Measurements from ENCODE around the gene SDK1. TPM values are rescaled to one million over a fixed set of nuclear protein-coding genes. Genes with fewer than 3 reads are reported as not detected.

The SDK1 gene
- total RNA-seq, 1 donor from 2014 or later = 225 TPM

DNA sequence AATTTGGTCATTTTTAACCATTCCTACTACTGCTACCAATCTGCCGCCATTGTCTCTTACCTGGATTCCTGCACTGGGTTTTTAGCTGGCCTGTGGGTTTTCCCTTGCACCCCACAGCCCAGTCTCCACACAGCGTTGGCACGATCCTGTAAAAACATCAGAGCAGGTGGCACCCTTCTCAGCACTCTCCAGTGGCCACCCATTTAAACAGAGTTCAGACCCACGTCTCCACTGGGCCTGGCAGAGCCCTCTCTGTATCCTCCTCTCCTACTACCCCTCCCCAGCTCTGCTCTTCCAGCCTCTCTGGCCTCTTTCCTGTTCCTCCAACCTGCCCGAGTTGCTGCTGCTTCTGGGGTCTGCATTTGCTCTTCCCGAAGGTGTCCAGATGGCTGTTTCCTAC is 259.4 kb downstream of the SDK1 start:
- Mint-ChIP-seq H3K9me3 (ENCODE audit: unreplicated experiment) (peaks cover 9% of the 10 kb centered on the region), H3K4me3 (ENCODE audit: unreplicated experiment) (peak overlapping the region; percentile 70), H3K27ac (ENCODE audit: unreplicated experiment) (peak overlapping the region; percentile 82), H3K36me3 (ENCODE audit: unreplicated experiment) (peaks cover 21% of the 10 kb centered on the region), H3K27me3 (ENCODE audit: unreplicated experiment) (peaks cover 7% of the 10 kb centered on the region), H3K4me1 (ENCODE audit: low read depth, unreplicated experiment) (peaks cover 37% of the 10 kb centered on the region)
- DNase-seq = no peak
- TF ChIP-seq, protein P1, sequence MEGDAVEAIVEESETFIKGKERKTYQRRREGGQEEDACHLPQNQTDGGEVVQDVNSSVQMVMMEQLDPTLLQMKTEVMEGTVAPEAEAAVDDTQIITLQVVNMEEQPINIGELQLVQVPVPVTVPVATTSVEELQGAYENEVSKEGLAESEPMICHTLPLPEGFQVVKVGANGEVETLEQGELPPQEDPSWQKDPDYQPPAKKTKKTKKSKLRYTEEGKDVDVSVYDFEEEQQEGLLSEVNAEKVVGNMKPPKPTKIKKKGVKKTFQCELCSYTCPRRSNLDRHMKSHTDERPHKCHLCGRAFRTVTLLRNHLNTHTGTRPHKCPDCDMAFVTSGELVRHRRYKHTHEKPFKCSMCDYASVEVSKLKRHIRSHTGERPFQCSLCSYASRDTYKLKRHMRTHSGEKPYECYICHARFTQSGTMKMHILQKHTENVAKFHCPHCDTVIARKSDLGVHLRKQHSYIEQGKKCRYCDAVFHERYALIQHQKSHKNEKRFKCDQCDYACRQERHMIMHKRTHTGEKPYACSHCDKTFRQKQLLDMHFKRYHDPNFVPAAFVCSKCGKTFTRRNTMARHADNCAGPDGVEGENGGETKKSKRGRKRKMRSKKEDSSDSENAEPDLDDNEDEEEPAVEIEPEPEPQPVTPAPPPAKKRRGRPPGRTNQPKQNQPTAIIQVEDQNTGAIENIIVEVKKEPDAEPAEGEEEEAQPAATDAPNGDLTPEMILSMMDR (IDR thresholded peaks at IDR 0.05; ENCODE audit: partially characterized antibody, unreplicated experiment) = no peak

DNA sequence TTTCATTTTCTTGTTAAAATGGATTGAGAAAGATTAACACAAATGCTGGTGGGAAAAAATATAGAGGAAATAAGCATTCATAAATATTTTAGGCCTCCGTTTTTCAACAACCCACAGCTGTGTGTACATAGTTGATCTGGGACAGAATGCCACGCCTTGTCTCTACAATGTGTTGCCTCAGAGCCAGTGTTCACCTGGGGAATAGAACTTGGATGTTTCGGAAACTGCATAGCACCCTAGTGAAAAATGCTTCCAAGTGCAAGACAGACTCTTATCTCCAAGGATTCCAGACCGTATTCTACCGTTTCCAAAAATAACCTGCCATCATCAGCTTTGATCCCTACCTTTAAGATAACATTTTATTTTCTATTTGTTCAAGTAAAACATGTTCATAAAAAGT is 260.9 kb downstream of the SDK1 start:
- Mint-ChIP-seq H3K27me3 (ENCODE audit: unreplicated experiment) (peaks cover 7% of the 10 kb centered on the region), H3K9me3 (ENCODE audit: unreplicated experiment) (peaks cover 9% of the 10 kb centered on the region), H3K36me3 (ENCODE audit: unreplicated experiment) (peaks cover 12% of the 10 kb centered on the region), H3K27ac (ENCODE audit: unreplicated experiment) (no peak overlapping the region), H3K4me1 (ENCODE audit: low read depth, unreplicated experiment) (peaks cover 39% of the 10 kb centered on the region), H3K4me3 (ENCODE audit: unreplicated experiment) (no peak overlapping the region)
- TF ChIP-seq, protein P1 (IDR thresholded peaks at IDR 0.05; ENCODE audit: partially characterized antibody, unreplicated experiment) = no peak
- DNase-seq = no peak

DNA sequence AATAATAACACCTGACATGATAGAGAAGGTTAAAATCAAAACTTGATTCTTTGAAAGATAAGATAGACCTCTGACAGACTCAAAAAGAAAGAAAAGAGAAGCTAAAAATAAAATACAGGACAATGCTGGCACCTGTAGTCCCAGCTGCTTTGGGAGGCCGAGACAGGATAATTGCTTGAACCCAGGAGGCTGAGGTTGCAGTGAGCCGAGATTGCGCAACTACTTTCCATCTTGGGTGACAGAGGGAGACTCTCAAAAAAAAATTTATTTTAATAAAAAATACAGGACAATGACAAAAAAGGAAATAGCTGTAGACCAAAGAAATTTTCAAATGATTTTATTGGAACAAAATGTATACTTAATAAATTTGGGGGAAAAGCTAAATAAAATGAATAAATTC is 263.2 kb downstream of the SDK1 start:
- no peak overlapping the region for H3K27ac Mint-ChIP-seq (ENCODE audit: unreplicated experiment)
- peaks cover 12% of the 10 kb centered on the region for H3K36me3 Mint-ChIP-seq (ENCODE audit: unreplicated experiment)
- H3K27me3 Mint-ChIP-seq (ENCODE audit: unreplicated experiment) = peaks cover 4% of the 10 kb centered on the region

DNA sequence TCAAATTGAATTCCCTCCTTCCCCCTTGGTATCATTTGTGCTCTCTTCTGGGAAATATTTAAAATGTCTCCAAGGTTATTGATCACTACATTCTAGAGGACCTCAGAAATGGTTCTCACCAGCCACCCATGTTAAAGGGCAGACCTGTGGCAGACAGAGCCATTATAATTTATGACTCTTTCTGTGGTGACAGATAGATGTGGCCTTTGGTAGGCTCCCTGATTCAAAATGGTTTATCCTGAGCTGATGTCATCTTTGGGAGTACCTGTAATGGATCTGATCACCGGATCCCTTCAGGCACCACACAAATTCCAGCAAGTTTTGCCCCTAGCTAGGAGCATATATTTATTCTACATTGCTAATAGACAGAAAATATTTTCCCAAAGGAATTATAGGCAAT is 267.5 kb downstream of the SDK1 start:
- Mint-ChIP-seq H3K4me3 (ENCODE audit: unreplicated experiment) (no peak overlapping the region), H3K27me3 (ENCODE audit: unreplicated experiment) (peaks cover 8% of the 10 kb centered on the region), H3K36me3 (ENCODE audit: unreplicated experiment) (no peaks in the 10 kb centered on the region), H3K4me1 (ENCODE audit: low read depth, unreplicated experiment) (peaks cover 38% of the 10 kb centered on the region), H3K9me3 (ENCODE audit: unreplicated experiment) (peaks cover 8% of the 10 kb centered on the region), H3K27ac (ENCODE audit: unreplicated experiment) (no peak overlapping the region)
- TF ChIP-seq, protein P1 (IDR thresholded peaks at IDR 0.05; ENCODE audit: partially characterized antibody, unreplicated experiment) = no peak
- DNase-seq = no peak

More for the DNA sequence above, 263.2 kb downstream of the SDK1 start:
- H3K4me1 Mint-ChIP-seq (ENCODE audit: low read depth, unreplicated experiment) = peaks cover 36% of the 10 kb centered on the region
- no peak overlapping the region for H3K4me3 Mint-ChIP-seq (ENCODE audit: unreplicated experiment)
- TF ChIP-seq, protein P1 (IDR thresholded peaks at IDR 0.05; ENCODE audit: partially characterized antibody, unreplicated experiment) = no peak
- peaks cover 5% of the 10 kb centered on the region for H3K9me3 Mint-ChIP-seq (ENCODE audit: unreplicated experiment)
- DNase-seq = no peak

DNA sequence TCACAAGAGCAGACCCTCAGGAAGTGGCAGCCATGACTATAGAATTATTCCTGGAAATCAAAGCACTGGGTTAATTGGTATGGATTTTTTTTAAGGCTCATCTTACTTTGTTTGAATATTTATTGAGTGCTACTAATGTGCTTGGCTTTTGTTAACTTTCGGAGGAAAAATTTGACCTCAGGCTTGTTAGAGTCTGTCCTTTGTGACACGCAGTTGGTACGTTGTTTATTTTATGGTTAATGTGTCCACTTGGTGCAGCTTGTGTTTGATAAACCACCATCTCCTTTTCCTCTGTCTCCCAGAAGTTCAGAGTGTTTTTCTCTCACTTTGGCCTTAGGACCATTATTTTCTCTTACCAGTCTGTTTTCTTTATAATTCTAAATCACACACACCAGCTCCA is 268.6 kb downstream of the SDK1 start:
- no peak overlapping the region for H3K4me3 Mint-ChIP-seq (ENCODE audit: unreplicated experiment)
- H3K9me3 Mint-ChIP-seq (ENCODE audit: unreplicated experiment) = peaks cover 8% of the 10 kb centered on the region
- TF ChIP-seq, protein P1 (IDR thresholded peaks at IDR 0.05; ENCODE audit: partially characterized antibody, unreplicated experiment) = no peak
- H3K4me1 Mint-ChIP-seq (ENCODE audit: low read depth, unreplicated experiment) = peaks cover 39% of the 10 kb centered on the region
- H3K27ac Mint-ChIP-seq (ENCODE audit: unreplicated experiment) = no peak overlapping the region
- peaks cover 8% of the 10 kb centered on the region for H3K27me3 Mint-ChIP-seq (ENCODE audit: unreplicated experiment)
- DNase-seq = no peak
- no peaks in the 10 kb centered on the region for H3K36me3 Mint-ChIP-seq (ENCODE audit: unreplicated experiment)
